NCI-H526 (cell line): ENCODE results near the gene C22orf31.

Experiments
- DNase-seq, 2 experiments: peaks; one replicate each; lab custom pipeline; 2025; lab: John Stamatoyannopoulos, UW

C22orf31 gene

DNA sequence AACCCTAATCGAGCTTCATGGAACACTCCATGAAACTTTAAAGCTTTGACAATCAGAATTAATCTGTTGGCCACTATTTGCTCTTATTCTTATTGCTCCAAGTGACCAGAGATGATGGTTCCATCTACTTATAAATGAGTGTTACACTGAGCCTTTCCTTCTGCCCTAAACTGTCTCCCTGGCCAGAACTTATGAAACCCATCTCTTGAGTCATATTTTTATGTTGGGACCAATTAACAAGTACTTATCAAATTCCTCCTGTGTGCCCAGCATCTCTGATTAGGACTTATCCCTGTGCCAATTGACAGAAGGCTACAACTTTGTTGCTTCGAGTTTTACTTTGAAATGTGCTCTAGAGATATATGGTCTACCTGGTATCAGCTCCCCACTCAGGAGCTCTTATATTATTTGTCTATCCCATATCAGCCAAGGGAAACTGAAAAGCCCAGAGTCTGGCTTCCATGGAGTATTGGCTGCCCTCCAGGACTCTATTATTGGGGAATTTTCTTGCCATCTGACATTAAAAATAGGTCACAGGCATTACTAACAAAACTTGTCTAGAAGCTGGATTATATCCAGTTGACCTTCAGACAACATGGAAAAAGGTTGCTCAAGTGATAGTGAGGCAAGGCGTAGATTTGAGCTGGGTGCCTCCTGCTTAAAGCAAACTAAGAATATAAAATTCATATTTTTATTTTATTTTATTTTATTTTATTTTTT lies 20.0 kb upstream of the C22orf31 start:
- no peak for DNase-seq

DNA sequence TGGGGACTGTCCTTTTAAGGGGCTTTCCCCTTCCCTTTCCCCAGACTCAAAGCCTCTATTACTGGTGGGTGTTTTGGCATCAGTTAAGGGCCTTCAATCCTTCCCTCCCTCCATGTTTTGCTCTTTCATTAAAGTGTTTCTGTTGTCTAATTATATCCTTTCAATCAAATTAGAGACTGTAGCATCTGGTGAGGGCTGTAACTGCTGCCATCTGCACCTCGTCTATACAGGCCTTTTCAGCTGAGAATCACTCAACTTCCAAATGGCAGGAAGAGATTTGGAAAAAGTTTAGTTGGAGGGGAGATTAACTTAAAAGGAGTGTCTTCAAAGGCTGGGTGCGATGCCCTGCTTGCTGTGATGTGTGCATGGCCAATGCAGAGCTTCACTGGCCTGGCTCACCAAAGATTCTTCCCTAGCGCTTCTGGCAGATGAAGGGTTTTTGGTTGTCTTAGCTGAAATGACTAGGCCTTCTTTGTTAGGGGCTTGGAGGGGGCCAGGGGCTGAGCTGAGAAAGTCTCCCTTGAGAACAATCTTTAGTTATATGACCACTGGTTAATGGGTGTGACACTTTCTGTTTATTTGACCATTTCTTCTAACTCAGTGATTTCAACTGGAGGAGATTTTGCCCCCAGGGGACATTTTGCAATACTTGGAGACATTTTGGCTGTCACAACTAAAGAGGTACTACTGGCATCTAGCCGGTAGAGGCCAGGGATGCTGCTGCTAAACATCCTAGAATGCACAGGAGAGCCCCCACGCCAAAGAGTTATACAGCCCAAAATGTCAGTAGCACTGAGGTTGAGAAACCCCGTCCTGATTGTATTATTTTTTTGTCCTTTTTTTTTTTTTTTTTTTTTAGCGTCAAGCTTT lies 18.7 kb upstream of the C22orf31 start:
- DNase-seq: no peak

DNA sequence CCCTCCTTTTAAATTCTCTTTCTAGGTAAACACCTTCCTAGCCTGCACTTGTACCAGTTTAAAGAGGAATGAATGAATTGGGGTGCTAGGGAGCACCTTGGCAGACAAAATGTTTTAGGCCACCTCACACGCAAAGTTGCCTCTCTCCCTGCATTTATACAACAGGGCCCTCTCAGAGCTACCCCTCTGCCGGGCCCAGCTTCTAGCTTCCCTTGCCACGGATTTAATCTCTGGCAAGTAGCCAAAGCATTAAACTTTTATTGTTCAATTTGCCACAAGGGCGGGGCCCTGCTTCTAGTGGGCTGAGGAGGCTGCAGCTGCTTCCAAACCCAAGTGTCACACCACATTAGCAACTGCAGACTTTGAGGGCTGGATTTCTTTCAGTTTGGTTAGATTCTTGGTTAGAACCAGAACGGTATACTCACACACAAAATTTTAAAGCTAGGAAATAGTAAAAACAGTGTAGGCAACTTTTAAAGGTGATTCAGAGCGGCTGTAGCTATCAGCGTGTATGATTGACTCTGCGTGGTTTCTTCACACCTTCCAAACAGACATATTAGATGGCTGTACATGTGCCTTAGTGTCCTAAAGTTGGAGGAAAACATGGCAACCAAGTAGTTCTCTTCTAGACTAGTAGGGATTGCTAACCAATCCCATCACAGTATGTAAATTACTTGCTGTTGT lies 17.7 kb upstream of the C22orf31 start:
- peak in 1 of 2 experiments; percentile 10 for DNase-seq

DNA sequence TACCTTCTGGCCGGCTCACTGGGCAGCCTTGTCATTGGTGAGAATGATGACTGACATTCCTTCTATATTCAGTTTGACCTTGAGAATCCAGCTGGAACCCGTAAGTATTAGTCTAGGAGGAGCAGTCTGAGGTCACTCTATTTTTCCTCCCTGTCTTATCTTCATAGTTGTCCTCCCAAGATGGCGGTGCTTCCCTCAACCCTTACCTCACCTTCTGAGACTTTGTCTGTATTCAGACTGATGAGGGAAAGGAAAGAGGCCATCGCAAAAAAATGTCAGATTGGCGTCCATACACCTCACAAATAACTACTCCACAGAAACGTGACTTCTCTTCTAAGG lies 17.2 kb upstream of the C22orf31 start:
- DNase-seq: no peak

DNA sequence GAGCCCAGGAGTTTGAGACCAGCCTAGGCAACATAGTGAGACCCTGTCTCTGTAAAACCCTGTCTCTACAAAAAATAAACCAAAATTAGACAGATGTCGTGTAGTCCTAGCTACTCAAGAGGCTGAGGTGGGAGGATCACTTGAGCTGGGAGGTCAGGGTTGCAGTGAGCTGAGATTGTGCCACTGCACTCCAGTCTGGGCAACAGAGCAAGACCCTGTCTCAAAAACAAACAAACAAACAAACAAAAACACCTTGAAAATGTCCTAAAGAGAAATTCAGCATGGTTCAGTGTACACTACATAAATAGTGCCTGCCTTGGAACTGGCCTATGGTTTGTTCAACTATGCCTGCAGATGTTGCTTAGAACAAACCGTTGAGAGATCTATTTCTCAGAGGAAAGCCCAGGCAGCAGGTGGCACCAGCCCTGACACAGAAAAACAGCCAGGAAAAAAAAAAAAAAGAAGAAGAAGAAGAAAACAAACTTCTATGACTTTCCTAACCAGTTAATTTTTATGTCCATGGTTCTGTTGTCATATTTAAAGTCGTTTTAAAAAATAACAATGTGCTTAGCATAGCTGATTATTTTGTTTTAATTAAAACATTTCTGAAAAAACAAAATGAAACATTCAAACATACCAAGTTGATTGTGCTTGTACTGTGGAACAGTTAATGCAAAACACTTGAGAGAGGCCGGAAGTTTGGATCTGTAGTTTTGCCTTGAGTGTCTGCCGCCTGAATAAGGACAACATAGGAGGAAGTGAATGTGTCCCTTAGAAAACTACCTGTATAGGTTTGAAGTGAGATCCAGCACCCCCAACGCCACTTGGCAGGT lies 16.6 kb upstream of the C22orf31 start:
- DNase-seq: no peak

DNA sequence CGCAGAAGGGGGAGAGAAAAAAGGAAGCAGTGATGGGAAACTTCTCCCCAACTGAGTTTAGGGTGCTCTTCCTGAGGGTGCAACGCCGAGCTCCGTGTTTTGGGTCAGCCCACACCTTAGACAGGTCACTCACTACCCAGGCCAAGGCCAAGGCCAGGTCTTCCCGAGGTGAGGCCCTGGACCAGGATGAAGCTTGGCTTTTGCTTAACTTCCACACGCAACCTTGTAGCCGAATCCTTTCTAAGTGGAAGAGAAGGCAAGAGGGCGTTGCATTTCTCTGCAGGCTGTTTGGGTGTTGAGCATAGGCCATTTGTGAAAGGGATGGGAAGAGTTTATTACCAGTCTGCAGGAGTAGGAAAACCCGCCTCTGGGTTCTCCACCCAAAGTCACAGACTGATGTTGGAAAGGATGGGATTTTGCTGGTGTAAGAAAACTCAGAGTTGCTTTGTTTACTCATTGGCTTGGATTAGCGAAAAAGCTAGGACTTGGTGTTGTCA lies 12.7 kb upstream of the C22orf31 start:
- DNase-seq: peak in 1 of 2 experiments; percentile 11

DNA sequence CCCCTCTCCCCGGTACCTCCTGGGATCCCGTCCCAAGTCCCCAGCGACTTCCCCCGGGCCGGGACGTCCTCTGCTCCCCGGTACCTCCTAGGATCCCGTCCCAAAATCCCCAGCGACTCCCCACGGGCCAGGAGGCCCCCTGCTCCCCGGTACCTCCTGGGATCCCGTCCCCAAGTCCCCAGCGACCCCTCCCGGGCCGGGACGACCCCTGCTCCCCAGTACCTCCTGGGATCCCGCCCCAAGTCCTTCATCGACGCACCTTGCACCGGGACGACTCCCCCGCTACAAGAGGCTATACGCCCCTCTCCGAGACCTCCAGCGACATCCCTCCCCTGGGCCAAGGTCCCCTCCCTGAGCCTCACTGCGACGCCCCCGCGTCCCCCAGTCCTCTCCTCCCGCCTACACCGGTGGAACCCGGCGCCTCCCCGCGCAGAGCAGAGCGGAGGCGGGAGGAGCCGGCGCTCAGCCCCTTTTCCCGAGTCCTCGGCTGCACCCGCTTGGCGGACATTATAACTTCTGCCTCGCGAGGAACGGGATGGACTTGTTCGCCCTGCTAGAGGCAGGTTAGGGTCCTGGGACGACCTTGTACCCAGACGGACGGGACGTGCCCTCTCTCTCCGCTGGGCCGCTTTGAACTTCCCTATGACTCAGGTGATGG lies 12.1 kb upstream of the C22orf31 start:
- DNase-seq: peak in 1 of 2 experiments; percentile 41

DNA sequence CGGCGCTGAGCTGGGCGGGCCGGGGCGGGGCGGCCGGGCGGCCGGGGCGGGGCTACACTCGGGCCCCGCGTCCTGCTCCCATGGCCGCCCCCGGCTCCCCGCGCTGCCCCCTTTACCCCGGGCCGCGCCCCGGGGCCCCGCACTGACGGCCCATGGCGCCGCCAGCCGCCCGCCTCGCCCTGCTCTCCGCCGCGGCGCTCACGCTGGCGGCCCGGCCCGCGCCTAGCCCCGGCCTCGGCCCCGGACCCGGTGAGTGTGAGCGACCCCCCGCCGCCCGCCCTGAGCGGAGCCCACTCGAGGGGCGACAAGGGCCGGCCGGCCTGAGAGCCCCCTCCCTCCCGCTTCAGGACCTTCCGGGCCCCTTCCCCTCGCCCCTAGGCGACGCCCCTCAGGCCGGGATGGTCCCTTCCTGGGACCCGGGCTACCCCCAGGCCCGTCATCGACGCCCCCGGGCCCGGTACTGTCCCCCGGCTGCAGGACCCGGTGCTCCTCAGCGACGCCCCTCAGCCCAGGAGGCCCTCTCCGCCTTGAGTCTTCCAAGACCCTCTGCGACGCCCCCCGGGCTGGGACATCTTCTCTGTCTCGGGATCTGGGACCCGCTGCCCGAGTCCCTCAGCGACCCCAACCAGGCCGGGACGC lies 11.5 kb upstream of the C22orf31 start, which contains the start of gene KREMEN1:
Gene KREMEN1, plus strand, starts transcription at position 57 of the 639 bp plus-strand sequence. Its CDS starts 96 bp downstream, at position 153.
- no peak for DNase-seq

DNA sequence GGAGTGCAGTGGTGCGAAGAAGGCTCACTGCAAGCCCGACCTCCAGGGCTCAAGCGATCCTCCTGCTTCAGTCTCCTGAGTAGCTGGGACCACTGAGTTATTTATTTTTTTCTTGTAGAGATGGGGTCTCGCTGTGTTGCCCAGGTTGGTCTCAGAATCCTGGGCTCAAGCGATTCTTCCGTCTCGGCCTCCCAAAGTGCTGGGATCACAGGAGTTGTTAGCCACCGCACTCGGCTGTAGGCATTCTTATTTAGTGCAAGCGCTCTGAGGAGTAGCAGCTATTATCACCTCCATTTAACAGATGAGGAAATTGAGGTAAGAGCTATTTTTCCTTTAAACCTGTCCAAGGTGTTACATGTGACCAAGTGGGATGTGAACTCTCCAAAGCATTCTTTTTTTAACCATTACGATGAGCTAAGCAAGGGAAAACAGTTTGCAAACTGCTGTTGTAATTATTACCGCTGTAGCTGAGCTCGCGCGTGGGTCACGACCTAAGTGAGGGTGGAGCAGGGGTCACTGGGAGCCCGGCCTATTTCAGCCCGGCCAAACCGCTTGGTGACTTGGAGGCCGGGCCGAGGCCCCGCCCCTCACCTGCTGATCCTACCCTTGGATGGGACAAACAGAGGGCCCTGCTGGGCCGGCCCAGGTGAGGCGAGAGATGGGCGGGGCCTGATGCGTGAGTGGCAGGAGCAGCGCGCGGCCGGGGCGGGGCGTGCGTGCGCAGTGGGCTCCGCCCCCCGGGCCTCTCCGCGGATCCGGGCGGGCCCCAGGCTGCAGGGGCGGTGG lies 10.8 kb upstream of the C22orf31 start:
- DNase-seq: peak; percentile 53 to 94

DNA sequence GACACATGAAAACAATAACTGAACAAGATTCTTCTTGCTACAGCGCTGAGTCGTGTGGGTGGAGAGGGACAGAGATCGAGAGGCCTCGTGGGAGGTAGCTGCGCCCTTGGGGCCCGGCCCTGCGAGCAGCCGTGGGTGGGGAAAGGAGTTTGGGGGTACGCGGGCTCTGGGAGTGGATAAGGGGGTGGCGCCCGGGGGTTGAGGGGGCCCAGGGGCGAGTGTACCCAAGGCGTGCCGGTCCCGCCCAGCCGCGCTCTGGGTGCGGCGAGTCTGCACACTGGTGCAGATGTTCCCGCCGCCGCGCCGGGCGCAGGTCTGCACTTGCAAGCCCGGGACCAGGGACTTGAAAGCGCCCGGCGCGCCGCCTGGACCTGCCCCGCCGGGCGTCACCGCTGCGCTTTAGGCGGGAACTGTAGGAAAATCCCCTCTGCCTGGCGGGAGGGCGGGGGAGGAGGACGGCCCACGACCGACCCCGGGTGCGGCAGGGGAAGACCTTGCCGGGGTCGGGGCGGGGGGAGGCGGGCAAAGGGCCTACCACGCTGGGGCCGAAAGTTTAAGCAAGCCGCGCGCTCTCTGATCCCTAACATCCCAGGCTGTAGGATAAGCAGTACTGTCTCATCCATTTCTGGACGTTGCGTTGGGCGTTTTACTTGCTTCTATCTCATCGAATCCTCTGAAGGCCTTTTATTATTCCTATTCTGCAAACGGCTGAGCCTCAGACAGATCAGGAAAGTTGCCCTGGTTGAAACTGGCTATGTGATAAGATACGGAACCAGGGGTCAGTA lies 9.8 kb upstream of the C22orf31 start:
- DNase-seq: peak; percentile 20 to 80

DNA sequence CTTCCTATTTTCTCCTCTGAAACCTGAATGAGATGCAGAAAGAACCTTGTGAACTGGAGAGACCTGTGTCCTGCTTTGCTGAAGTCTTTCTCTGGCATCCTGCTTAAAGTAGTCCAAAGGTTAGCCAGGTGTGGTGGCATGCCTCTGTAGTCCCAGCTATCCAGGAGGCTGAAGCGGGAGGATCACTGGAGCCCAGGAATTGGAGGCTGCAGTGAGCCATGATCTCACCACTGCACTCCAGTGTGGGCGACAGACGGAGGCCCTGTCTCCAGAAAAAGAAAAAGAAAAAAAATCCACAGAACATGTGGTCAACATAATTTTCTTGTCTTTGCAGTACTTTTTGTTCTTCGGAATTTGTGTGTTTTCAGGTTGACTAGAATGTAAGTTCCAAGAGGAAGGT lies 8.9 kb upstream of the C22orf31 start:
- DNase-seq: no peak

DNA sequence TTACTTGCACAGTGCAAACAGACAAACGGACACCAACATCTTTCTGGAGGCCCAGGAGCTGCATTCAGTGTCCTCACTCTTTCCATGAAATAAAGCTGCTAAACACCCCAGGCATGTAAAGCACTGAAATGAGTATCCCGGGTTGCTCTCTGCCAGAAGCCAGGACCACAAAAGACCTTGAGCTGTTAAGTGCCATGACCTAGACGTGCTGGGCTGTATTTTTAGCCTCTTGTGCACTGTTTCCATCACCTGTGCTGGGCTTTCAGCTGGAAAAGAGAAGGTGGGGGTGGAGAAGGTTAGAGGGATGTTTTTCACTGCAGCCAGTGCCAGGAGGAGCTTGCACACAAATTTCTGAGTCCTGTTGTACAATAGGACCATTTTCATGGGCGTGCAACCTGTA lies 7.8 kb upstream of the C22orf31 start:
- no peak for DNase-seq

DNA sequence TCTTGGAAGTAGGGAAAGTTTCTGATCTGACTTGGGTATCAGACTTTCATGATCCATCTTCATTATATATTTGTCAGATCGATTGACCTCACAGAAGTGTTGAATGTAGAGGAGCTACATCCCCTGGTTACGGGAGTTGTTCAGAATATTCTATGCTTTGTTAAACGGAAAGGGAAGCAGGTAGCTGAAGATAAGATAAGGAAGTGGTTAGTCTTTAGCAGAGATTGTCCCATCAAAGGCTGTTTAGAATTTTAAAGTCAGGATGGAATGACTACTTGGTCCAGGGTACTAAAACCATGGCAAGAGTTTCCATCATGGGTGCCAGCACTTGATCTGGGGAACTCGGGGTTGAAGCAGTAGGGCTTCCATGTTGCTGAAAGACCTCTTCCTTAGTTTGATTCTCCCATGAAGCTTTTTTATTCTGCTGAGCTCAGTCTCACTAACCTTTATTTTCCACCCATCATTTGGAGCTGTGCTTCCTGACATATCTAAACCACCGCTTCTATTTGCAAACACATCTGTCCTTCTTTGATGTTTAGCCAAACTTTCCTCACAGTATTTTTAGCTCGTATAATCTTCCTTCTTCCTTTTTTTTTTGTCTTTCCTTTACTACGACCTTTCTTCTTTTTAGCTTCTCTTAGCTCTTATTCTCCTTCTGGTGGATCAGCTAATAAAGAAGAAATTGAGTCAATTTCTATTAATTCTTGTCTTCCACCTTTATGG lies 4.0 kb upstream of the C22orf31 start:
- no peak for DNase-seq

DNA sequence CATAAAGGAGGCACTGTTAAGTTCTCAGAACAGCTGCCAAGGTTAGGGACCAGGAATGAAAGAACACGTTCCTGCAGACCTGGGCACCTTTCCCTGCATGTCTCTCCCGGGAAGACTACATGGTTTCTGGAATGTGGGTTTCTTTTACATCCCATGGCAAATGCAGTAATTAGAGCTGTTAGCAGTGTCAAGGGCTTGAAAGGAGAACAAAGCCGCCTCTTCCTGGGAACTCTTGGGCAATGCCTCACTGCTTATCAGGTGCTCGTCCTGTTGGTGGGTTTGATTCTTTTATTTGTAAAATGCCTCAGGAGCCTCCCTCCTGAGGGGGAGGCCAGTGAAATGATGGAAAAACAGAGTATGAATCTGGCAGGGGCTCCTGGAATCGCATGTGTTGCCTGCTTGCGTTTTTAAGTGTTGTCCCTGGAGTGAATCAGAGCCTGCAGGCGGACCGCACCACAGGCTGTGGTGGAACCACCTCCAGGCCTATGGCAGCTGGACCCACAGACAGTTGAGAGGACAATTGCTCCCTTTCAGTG lies 723 bp upstream of the C22orf31 start:
- DNase-seq: no peak

DNA sequence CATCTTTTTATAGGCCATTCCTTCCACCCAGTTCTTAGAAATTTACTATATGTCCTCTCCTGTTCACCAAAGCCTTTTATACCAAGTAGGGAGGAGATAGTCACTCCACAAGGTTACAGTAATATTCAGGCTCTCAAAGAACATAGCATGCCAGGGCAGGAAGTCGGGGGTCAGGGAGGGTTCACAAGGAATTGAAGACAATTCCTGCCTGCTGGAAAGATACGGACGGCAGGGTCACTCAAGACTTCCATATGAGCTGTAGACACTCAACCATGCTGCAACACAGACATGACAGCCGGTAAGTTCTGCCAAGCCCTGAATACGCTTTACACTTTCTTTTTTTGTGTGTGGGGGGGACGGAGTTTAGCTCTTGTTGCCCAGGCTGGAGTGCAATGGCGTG lies 700 bp downstream of the C22orf31 start:
- no peak for DNase-seq

DNA sequence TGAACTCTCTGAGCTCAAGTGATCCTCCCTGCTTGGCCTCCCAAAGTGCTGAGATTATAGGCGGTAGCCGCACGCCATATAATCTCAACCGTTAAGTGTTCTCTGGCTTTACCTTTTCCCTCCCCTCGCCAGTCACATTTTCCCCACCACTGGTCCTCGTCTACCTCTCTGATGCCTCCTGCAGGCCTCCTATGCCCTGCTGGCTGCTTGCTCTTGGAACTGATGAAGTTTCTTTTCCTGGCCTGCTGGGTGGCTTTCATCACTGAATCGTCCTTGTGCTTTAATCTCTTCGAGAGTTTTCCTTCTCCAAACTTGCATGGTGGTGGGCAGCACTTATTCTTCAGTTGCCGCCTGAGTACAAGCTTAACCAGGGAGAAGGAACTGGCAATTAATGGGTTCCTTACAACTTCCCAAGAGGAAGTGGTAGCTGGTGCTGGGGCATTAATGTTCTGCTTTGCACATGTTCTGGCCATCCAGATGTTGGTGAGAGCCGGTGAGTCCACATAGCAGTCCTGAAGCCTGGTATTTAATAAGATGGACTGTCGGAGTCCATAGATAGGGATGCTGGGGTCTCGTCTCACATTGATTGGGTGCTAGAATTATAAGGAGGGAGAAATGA lies 1.3 kb downstream of the C22orf31 start:
- no peak for DNase-seq

DNA sequence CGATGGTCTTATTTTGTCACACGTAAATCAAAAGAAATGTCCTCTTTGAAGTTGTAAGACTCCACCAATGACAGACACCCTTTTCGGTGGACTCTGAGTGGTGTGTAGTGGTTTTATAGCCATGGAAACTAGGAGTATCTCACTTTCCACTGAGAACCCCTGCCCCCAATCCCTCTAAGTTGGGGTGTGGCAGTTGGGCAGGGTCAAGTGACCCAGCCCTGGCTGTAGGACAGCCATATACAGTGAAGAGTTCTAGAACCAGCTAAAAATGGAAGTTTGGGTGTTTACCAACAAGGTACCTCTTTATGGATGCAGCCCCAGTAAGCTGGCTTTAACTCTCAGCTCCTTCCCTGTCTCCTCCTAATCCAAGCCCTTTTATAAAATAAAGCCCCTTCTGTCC lies 5.2 kb downstream of the C22orf31 start:
- DNase-seq: no peak
